ENCODE data around the gene KRT8. TPM values are rescaled to one million over a fixed set of nuclear protein-coding genes. Genes with fewer than 3 reads are reported as not detected.

KRT8 gene
- total RNA-seq, 2 donors from 2014 or later, result 199 to 271 TPM

DNA sequence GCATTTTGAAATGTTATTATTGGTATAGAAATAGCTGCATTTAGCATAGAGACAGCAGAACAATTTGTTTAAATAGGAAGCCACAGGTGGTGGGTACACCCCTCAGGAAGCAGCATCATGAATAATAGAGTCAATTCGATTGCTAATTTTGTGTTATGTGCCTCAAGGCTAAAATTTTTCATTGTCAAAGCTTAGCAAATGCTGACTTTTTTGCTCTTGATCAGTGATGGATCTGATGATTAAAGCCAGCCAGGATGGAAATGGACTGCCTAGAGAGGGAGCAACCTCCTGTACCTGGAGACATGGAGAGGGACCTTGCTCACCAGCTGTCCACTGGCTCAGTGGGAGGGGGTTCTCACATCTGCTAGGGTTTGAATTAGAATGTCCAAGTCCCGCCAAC lies 4.5 kb upstream of the KRT8 start:
- no peak overlapping the region for H3K27ac ChIP-seq
- H3K27me3 ChIP-seq, result no peaks in the 10 kb centered on the region
- no peak for DNase-seq (ENCODE audit: low spot score)
- H3K36me3 ChIP-seq, result no peaks in the 10 kb centered on the region
- H3K9me3 ChIP-seq, result no peaks in the 10 kb centered on the region
- TF ChIP-seq, protein P1, sequence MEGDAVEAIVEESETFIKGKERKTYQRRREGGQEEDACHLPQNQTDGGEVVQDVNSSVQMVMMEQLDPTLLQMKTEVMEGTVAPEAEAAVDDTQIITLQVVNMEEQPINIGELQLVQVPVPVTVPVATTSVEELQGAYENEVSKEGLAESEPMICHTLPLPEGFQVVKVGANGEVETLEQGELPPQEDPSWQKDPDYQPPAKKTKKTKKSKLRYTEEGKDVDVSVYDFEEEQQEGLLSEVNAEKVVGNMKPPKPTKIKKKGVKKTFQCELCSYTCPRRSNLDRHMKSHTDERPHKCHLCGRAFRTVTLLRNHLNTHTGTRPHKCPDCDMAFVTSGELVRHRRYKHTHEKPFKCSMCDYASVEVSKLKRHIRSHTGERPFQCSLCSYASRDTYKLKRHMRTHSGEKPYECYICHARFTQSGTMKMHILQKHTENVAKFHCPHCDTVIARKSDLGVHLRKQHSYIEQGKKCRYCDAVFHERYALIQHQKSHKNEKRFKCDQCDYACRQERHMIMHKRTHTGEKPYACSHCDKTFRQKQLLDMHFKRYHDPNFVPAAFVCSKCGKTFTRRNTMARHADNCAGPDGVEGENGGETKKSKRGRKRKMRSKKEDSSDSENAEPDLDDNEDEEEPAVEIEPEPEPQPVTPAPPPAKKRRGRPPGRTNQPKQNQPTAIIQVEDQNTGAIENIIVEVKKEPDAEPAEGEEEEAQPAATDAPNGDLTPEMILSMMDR (IDR thresholded peaks at IDR 0.05), result no peak
- peaks cover 0 to 11% of the 10 kb centered on the region in 2 donors for H3K4me1 ChIP-seq
- H3K4me3 ChIP-seq, result no peak overlapping the region

DNA sequence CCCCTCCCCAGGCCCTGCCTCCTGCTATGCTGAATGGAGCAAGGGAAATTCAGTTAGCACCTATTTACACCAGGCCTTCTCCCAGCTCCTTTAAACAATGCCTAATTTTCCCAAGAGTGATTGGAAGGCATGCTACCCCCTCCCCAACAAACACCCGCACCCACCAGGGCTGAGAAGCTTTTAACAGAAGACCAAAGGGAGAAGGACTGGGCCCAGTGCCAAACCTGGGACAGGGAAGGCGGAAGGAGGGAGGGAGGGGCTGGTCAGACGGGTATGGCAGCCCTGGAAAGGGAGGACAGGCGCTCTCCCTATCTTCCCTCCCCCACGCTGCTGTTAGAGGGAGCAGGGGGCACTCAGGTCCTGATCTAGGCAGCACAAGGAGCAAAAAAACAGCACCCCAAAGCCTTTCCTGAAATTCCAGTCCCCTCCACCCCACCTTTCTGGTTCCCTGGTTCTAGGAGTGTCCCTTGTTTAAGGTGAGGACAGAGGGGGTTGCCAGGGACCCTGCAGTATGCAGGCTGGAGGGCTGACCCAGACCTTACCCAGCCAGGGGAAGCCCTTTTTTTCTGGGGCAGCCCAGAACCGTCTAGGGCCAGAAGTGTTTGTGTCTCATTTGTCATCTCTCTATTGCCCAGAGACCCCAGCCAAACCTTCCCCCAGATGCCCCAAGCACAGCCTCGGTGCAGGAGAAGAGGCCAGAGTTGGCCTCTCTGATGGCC lies 2.4 kb upstream of the KRT8 start:
- Histone ChIP-seq H3K9me3 (no peaks in the 10 kb centered on the region), H3K27ac (no peak overlapping the region), H3K36me3 (no peaks in the 10 kb centered on the region), H3K27me3 (peaks cover 0 to 3% of the 10 kb centered on the region in 2 donors), H3K4me1 (peaks cover 4 to 11% of the 10 kb centered on the region in 2 donors), H3K4me3 (no peak overlapping the region)
- TF ChIP-seq, protein P1 (IDR thresholded peaks at IDR 0.05), result no peak
- no peak for DNase-seq (ENCODE audit: low spot score)

DNA sequence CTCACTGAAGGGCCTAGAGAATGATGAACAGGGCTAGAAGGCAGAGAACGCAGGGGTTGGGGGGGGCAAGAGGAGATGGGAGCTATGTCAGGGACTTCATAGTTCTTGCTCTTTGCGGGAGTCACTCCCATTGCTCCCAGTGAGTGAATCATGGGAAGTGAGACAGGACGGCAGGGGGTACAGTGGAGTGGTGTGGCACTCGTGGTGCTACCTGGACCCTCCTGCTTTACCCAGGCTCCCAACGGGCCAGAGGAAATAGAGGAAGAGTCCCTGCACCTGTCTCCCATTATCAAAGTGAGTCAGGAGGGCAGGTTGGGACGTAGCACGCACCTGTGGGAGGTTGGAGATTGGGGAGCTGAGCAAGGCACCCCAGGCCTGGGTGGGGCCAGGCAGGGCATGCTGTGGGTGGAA lies 1.3 kb upstream of the KRT8 start:
- H3K4me1 ChIP-seq, result peaks cover 4 to 17% of the 10 kb centered on the region in 2 donors
- TF ChIP-seq, protein P1 (IDR thresholded peaks at IDR 0.05), result no peak
- no peak overlapping the region for H3K27ac ChIP-seq
- DNase-seq (ENCODE audit: low spot score), result no peak
- peaks cover 5% of the 10 kb centered on the region for H3K36me3 ChIP-seq
- H3K4me3 ChIP-seq, result no peak overlapping the region
- peaks cover 0 to 3% of the 10 kb centered on the region in 2 donors for H3K27me3 ChIP-seq
- H3K9me3 ChIP-seq, result no peaks in the 10 kb centered on the region

DNA sequence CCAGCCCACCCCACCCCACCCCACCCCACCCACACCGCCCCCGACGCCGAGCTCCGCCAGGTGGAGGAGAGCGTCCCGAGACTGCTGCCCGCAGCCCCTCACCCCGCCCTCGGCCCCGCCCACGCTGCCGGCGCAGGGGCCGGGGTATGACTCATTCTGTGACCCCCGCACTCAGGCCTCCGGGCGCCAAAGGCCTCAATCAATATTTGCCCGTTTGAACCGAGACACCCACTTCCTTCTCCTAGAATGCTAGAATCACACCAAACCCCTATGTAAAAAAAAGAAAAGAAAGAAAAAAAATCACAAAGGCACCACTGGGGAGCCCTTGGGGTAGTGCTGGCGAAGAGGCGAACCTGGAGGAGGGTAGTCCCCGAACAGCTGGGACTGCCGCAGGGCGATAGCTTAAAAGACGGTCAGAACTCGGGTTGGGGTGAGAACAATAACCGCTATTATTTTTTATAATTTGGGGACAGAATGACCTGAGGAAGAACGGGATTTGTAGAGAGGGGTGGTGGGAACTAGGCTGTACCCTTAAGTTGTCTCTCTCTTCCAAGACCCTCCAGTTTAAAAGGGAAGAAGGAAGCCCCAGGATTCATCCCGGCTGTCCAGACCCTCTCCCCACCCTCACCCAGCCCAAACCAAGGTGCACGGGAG lies 894 bp downstream of the KRT8 start:
- peaks cover 4 to 17% of the 10 kb centered on the region in 2 donors for H3K4me1 ChIP-seq
- no peak for DNase-seq (ENCODE audit: low spot score)
- H3K27ac ChIP-seq, result peak overlapping the region; percentile 81 to 82
- no peaks in the 10 kb centered on the region for H3K9me3 ChIP-seq
- H3K4me3 ChIP-seq, result peak overlapping the region; percentile 37 to 64
- peaks cover 26% of the 10 kb centered on the region for H3K36me3 ChIP-seq
- TF ChIP-seq, protein P1 (IDR thresholded peaks at IDR 0.05), result no peak
- peaks cover 0 to 3% of the 10 kb centered on the region in 2 donors for H3K27me3 ChIP-seq

DNA sequence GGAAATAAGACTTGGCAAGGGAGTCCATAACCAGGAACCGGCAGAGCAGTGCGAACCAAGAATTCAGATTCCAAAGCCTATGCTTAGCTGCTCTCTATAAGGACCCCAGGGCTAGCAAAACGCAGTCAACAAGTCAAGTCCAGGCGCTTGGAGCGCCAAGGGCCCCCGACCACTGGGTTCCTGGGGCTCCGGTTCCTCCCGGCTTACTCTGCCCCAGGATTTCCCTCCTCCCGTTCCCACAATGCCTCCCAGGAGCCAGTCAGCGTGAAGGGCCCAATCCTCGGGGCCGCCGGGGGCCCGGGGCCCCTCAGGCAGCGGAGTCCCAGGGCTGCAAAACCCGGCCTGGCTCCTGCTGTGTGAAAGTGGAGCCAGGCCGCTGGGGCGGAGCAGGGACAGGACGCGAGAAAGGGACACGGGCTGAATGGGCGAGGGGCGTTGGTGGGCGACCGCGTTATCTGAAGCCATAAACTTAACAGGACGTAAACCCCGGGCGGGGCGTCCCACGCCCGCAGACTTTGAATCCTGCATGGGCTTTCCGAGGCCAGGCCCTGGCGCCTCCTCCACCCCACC lies 1.5 kb downstream of the KRT8 start:
- Histone ChIP-seq H3K27me3 (peaks cover 0 to 3% of the 10 kb centered on the region in 2 donors), H3K4me1 (peaks cover 4 to 17% of the 10 kb centered on the region in 2 donors), H3K4me3 (peak overlapping the region; percentile 37 to 64), H3K27ac (peak overlapping the region; percentile 81 to 82), H3K36me3 (peaks cover 30% of the 10 kb centered on the region), H3K9me3 (no peaks in the 10 kb centered on the region)
- peak; percentile 79 for DNase-seq (ENCODE audit: low spot score)
- TF ChIP-seq, protein P1 (IDR thresholded peaks at IDR 0.05), result no peak
